UCSD-AML1 (cell line): ENCODE results near the gene CPAMD8.

Source experiments
- DNase-seq: peaks from one replicate; lab custom pipeline; 2025; ENCODE audit not compliant: unreplicated experiment; lab: John Stamatoyannopoulos, UW

CPAMD8 gene

GRCh38 chr19:17026706-17027534, at the start of gene CPAMD8:
TSS of gene CPAMD8 (minus strand) at chr19:17026810. CDS start at chr19:17026642, 168 bp downstream.
- DNase-seq, result no peak

- peak; percentile 56 for DNase-seq
Measured at GRCh38 chr19:17075864-17076542, 49.4 kb upstream of the CPAMD8 start.

- peak; percentile 100 for DNase-seq
Measured at GRCh38 chr19:17075035-17075863, 48.6 kb upstream of the CPAMD8 start, which contains the start of the genes HAUS8 and MYO9B. TSS of gene HAUS8 (minus strand) at chr19:17075452. CDS start at chr19:17075422, 30 bp downstream. TSS of gene MYO9B (plus strand) at chr19:17075777. CDS start at chr19:17101718, 25,941 bp downstream.

- DNase-seq, result no peak
Measured at GRCh38 chr19:17074634-17075034, 48.0 kb upstream of the CPAMD8 start.

DNA sequence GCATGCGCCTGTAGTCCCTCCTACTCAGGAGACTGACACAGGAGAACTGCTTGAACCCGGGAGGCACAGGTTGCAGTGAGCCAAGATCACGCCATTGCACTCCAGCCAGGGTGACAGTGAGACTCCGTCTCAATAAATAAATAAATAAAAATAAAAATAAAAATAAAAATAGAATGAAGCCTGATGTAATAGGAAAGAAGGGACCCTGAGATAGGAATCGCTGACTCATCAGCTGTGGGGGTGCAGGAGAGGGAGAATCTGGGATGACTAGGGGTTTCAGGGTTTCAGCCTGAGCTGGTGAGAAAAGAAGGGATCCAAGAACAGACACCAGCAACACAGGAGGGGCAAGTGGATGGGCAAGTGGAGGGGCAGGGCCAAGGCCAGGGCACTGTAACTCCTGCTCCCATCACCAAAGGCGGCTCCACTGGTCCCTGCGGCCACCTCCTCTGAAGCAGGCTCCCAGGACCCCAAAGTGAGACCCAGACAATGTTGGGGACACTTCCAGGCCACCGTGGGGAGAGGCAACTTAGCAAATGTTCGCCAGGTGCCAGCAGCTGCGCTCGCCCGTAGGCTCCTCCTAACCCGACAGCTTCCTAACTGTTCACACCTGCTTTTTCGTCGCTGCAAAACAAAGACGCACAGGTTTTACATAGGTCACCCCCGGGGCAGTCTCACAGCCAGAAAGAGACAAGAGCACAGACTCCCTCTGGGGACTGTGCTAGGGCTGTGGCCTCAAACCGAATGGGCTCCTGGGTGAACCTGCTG, 47.4 kb upstream of the CPAMD8 start:
- DNase-seq, result no peak

DNA sequence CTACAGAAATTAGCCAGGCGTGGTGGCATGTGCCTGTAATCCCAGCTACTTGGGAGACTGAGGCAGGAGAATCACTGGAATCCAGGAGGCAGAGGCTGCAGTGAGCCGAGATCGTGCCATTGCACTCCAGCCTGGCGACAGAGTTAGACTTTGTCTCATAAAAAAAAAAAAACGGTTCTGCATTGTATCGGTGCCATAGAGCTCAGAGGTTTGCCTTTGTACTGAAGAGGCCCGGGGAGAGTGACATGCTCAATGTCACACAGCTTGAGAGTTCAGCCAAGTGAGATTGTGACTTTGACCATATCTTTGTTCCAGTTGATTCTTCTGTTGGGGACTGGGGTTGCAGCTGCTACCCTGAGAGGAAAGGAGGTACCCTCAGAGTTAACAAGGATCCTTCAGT, 44.3 kb upstream of the CPAMD8 start:
- no peak for DNase-seq

DNA sequence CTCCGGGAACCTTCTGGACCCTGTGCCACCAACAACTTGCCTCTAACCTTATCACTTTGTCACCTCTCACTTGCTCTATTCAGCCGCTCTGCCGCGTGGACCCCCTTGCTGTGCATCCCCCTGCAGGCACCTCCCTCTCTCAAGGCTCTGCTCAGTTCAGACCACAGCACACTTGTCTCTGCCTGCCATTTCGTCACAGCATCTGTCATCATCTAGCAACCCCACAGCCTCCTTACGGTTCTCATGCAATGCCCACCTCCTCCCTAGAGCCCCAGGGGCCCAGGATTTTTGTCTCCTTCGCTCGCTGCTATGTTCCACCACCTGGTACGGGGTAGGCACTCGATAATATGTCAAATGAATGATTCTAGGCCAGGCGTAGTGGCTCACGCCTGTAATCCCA, 43.8 kb upstream of the CPAMD8 start:
- no peak for DNase-seq

- peak; percentile 15 for DNase-seq
Measured at GRCh38 chr19:17069193-17069592, 42.6 kb upstream of the CPAMD8 start.

GRCh38 chr19:17063428-17063827, 36.8 kb upstream of the CPAMD8 start:
- no peak for DNase-seq

- DNase-seq, result no peak
Measured at GRCh38 chr19:17061691-17062090, 35.1 kb upstream of the CPAMD8 start.

DNA sequence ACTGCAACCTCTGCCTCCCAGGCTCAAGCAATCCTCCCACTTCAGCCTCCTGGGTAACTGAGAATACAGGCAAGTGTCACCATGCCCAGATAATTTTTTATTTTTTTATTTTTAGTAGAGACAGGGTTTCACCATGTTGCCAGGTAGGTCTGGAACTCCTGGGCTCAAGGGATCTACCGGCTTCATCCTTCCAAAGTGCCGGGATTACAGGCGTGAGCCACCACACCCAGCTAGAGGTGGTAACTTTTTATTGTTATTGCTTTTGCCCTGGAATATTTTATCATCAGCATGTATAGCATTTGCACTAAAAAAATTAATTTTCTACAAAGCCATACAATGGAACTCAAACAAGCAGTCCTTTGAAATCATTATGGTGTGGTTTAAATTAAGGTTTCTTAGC, 34.6 kb upstream of the CPAMD8 start:
- no peak for DNase-seq

DNA sequence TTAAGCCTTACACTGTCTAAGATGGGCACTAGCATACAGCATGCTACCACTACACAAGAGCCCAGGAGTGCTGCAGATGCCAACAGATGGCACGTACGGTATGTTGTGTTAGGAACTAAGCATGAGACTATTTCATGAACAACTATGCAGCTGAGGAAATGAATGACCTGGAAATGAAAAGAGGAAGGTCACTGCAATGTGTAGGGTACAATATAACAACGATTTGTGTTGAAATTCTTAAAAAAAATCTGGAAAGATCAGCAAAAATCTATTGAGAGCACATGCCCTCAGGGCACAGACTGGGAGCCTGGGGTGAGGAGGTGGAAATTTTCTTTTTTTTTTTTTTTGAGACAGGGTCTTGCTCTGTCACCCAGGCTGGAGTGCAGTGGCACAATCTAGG, 34.2 kb upstream of the CPAMD8 start:
- no peak for DNase-seq

DNA sequence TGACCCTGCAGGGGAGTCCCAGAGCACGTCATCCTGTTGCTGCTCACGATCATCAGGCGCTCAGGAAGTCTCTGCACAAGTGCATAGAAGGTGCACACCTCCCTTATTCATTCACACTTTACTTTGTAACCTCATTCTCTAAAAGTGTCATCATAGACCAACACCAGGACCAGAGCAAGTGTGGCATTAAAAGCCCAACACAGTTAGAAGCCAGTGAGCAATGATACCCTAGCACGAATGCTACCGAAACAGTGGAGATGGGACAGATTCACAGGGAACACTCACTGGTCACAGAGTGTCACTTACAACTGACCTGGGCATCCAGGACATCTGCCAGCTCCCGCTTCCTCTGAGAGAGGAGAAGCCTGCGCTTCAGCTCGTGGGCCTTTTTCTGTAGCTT, 31.6 kb upstream of the CPAMD8 start:
- no peak for DNase-seq

- DNase-seq, result no peak
Measured at GRCh38 chr19:17055636-17056035, 29.0 kb upstream of the CPAMD8 start.

DNA sequence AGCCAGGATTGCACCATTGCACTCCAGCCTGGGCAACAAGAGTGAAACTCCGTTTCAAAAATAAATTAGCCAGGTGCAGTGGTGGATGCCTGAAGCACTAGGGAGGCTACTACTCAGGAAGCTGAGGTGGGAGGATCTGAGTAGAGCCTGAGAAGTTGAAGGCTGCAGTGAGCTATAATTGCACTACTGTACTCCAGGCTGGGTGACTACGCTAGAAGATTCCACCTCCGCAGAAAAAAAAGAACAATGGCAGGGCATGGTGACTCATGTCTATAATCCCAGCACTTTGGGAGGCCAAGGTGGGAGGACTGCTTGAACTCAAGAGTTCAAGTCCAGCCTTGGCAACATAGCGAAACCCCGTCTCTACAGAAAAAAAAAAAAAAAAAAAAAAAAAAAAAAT, 28.1 kb upstream of the CPAMD8 start:
- DNase-seq, result no peak

GRCh38 chr19:17052439-17052838, 25.8 kb upstream of the CPAMD8 start:
- peak; percentile 18 for DNase-seq

- DNase-seq, result no peak
Measured at GRCh38 chr19:17049711-17050280, 23.2 kb upstream of the CPAMD8 start.

DNA sequence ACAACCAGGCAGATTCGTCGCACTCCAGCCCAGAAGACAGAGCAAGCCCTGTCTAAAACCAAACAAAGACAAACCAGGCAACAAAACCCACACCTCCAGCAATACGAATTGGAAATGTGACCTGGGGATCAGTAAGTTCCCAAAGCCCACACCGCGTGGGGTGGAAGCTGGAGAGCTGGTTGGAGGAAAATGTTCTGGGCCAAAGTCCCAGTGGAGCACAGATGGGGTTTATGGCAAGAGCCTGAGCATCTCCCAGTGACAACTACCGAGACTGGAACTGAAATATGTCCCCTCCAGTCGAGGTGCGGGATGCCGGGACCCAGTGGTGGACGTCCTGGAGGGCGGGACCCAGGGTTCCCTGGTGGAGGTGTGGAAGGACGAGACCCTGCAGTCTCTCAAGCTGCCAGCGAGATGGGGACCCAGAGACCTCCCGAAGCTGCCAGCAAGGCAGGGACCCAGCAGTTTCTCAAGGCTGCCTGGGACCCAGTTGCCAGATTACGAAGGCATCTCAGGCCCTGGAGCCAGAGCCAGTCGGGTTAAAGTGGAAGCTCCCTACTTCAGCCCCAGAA, 22.4 kb upstream of the CPAMD8 start:
- no peak for DNase-seq

- no peak for DNase-seq
Measured at GRCh38 chr19:17045907-17046502, 19.4 kb upstream of the CPAMD8 start.

- DNase-seq, result no peak
Measured at GRCh38 chr19:17043744-17044143, 17.1 kb upstream of the CPAMD8 start.
